ENCODE data around the gene SZT2.
"Not testable (repeated sequence)": the region's sequence is repeated elsewhere in the genome, so short reads cannot be mapped to it uniquely, and the experiment has no call there.

Gene SZT2

GRCh38 chr1:43444151-43444828 is 54.6 kb downstream of the SZT2 start:
- DNase-seq, result no peak

GRCh38 chr1:43444836-43445235 is 55.1 kb downstream of the SZT2 start:
- no peak for DNase-seq

GRCh38 chr1:43445606-43446387 is 56.1 kb downstream of the SZT2 start:
- no peak for DNase-seq

GRCh38 chr1:43446388-43446740 is 56.7 kb downstream of the SZT2 start:
- no peak for DNase-seq

- DNase-seq, result no peak
Observed at GRCh38 chr1:43446881-43447835, 57.5 kb downstream of the SZT2 start.

- no peak for DNase-seq
Observed at GRCh38 chr1:43447891-43448708, 58.4 kb downstream of the SZT2 start.

GRCh38 chr1:43448955-43449707 is 59.4 kb downstream of the SZT2 start:
- no peak for DNase-seq

GRCh38 chr1:43449708-43450069 is 60.0 kb downstream of the SZT2 start:
- DNase-seq, result no peak

GRCh38 chr1:43450251-43450941 is 60.7 kb downstream of the SZT2 start:
- DNase-seq, result no peak

- no peak for DNase-seq
Observed at GRCh38 chr1:43451157-43451591, 61.5 kb downstream of the SZT2 start.

GRCh38 chr1:43451701-43452532 is 62.2 kb downstream of the SZT2 start:
- DNase-seq, result no peak

GRCh38 chr1:43452789-43453441 is 63.2 kb downstream of the SZT2 start:
- peak; percentile 45 for DNase-seq

GRCh38 chr1:43453442-43454269 is 64.0 kb downstream of the SZT2 start, which contains the start of gene HYI:
HYI (minus strand) TSS chr1:43453931; CDS start chr1:43453793, 138 bp downstream.
- peak; percentile 94 for DNase-seq

- peak; percentile 99 for DNase-seq
Observed at GRCh38 chr1:43454270-43455011, 64.7 kb downstream of the SZT2 start.

GRCh38 chr1:43455213-43455889 is 65.7 kb downstream of the SZT2 start:
- DNase-seq, result no peak

- DNase-seq, result not testable (repeated sequence)
Observed at GRCh38 chr1:43458379-43458778, 68.7 kb downstream of the SZT2 start.
